HTERT RPE-1 (cell line): Measurements from ENCODE around the gene FAM184A.
"Not testable (repeated sequence)": the region's sequence is repeated elsewhere in the genome, so short reads cannot be mapped to it uniquely, and the experiment has no call there.

Source experiments
- in situ Hi-C: fragments of 300-500 bp; cut with MboI; formaldehyde crosslinking; loops from 4 replicates; pipeline ENCODE4 v1.14.3; 2020; ENCODE audit warnings: low sequenced_read_pairs

The FAM184A gene

DNA sequence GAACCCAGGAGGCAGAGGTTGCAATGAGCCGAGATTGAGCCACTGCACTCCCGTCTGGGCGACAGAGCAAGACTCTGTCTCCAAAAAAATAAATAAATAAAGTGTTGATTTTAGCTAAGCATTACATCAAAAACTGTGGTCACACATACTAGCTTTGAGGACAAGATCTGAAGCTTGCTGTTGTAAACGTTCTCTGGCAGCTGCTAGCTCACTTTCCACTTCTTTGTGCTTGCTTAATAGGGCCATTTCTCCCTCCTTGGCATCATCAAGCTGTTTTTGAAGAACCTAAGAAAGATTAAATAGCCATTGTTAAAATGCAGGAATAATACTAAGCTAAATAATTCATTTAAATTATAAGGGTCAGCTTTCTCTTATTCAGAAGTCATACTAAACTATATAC lies 55.7 kb downstream of the FAM184A start:
- in situ Hi-C loops, result no loop called here

GRCh38 chr6:119020597-119021561 lies 57.6 kb downstream of the FAM184A start:
- in situ Hi-C loops, result no loop called here

DNA sequence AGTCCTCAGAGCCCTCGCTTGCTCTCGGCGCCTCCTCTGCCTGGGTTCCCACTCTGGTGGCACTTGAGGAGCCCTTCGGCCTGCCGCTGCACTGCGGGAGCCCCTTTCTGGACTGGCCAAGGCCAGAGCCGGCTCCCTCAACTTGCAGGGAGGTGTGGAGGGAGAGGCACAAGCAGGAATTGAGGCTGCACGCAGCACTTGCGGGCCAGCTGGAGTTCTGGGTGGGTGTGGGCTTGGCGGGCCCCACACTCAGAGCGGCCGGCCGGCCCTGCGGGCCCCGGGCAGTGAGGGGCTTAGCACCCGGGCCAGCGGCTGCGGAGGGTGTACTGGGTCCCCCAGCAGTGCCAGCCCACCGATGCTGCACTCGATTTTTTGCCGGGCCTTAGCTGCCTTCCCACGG lies 63.3 kb downstream of the FAM184A start:
- in situ Hi-C loops, result not testable (repeated sequence)

DNA sequence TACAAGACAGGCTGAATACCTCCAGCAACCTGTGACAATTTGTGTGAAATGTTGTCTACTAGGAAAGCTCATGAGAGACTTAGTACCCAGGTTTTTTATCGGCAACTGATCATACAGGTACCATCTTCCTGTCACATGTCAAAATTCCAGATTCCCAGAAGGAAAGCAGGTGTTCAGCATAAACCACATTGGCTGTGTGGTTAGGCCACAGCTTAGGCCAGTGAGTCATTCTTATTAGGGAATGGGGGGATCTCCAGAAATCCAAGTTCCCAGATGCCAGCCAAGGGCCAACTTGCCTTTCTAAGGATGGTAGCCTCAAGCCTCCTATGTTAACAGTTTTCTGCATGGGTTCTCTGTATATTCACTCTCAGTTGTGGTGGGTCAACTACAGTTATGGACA lies 65.9 kb downstream of the FAM184A start:
- in situ Hi-C loops, result no loop called here

GRCh38 chr6:119009266-119009665 lies 69.2 kb downstream of the FAM184A start:
- in situ Hi-C loops, result not testable (repeated sequence)

GRCh38 chr6:119006974-119007373 lies 71.5 kb downstream of the FAM184A start:
- in situ Hi-C loops, result no loop called here

DNA sequence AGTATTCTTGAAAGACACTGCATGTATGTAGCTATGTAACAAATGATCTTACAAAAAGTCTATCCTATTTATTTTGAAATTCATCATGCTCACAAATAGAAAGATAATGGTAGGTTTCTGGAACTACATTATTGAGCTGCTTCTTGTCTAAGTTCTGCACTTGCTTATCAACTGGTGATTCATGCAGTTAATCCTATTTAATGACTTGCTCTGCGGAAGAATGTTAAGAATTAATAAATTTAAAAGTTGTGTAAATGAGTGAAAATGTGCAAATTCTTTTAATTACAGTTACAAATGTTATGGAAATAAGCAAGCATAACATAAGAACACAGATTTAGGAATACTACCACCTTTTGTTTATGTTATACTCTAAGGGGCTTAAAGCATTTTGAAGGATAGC lies 76.4 kb downstream of the FAM184A start:
- in situ Hi-C loops, result no loop called here

DNA sequence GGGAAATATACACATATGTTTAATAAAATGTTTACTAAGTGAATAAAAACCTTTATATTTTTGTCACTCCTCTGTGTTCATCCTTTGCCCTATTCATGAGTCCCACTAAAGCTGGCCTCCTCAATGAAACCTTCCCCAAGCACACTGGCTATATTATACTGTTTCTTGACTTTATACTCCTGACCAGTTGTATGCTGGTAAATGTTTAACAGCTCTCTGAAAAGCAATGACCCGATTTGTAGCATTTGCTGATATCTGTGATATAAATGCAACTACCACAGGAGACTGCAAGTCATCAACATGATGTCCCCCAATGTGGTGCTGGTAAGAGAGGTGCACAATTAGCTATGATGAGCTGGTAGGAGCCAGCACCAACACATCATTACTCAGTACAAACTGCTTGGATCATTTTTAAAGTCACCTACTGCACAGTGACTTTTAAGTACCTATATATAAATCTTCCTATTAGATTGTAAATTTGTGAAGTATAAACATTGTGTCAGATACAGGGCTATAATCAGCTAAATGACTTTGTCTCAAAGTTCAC lies 78.9 kb downstream of the FAM184A start:
- in situ Hi-C loops, result no loop called here

GRCh38 chr6:118997426-118997825 lies 81.0 kb downstream of the FAM184A start:
- in situ Hi-C loops, result not testable (repeated sequence)

- in situ Hi-C loops, result no loop called here
Measured at GRCh38 chr6:118996289-118996820, 82.1 kb downstream of the FAM184A start.

- in situ Hi-C loops, result no loop called here
Measured at GRCh38 chr6:118993803-118994251, 84.6 kb downstream of the FAM184A start.

- in situ Hi-C loops, result no loop called here
Measured at GRCh38 chr6:118993358-118993757, 85.1 kb downstream of the FAM184A start.

- in situ Hi-C loops, result no loop called here
Measured at GRCh38 chr6:118992186-118992795, 86.2 kb downstream of the FAM184A start.

DNA sequence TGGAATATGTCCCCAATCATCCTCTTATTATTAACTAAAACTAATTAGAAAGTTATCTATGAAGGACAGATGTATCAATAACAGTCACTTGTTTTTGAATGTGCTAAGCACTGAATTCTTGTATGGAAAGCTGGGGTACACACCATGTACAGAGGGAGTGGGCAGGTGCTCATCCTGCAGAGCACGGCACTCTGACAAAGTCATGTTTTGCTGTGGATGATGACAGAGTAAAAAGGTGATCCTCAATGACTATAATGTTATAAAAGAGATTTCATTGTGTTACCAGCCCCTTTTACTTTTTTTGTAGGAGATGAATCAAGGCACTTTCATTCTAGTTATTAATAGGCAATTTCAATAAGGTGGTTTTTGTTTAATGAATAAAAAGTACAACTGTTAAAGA lies 92.2 kb downstream of the FAM184A start:
- in situ Hi-C loops, result no loop called here

DNA sequence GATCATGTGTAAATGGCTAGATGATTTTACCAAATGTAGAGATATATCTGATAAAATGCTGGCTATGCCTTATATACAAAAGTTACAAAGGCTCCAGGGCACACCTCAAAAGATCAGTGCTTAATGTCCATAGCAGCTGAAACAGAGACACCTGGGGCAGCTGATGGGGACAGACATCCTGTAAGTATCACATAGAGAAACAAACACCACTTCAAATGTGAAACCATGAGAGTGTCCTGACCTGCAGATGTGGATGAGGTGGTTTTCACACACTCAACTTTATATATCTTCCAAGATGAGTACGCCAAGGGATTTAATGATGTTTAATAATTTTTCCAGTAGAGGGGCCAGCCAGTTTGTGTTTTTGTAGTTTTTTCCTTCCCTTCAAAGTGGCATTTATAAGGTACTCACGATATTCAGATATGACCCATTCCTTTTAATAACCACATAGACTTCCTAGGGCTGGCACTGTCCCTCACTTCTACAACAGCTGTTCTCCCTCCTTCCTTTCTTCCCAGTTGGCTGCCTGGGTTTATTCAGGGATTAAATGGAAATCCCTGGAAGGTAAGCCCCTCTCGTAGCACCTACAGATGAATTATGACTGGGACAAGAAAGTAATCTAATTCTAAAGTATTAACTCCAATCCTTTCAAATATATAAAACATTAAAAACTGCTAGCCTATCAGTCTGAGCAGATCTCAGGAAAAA lies 93.2 kb downstream of the FAM184A start:
- in situ Hi-C loops, result no loop called here

GRCh38 chr6:118984342-118984741 lies 94.1 kb downstream of the FAM184A start:
- in situ Hi-C loops, result no loop called here

- in situ Hi-C loops, result no loop called here
Measured at GRCh38 chr6:118982575-118982911, 95.9 kb downstream of the FAM184A start.

GRCh38 chr6:118981884-118982574 lies 96.4 kb downstream of the FAM184A start:
- in situ Hi-C loops, result no loop called here

- in situ Hi-C loops, result no loop called here
Measured at GRCh38 chr6:118980063-118980462, 98.4 kb downstream of the FAM184A start.

GRCh38 chr6:118974790-118975189 lies 103.7 kb downstream of the FAM184A start:
- in situ Hi-C loops, result no loop called here
